Activated naive CD4-positive, alpha-beta T cell treated with anti-CD3 and anti-CD28 coated beads for 36 hours (primary cell): ENCODE measurements around the gene EIF2AK2. TPM values are rescaled to one million over a fixed set of nuclear protein-coding genes. Genes with fewer than 3 reads are reported as not detected.

ENCODE experiments used
- CTCF ChIA-PET: fragments of 350-600 bp; sonication (Branson Sonifier 250); formaldehyde crosslinking; loops from one replicate; lab custom pipeline; 2021; ENCODE audit warnings: antibody characterized with exemption; lab: Charles Lee
- DNase-seq: peaks from one replicate; pipeline ENCODE4 v3.0.0-alpha.2; 2020
- H3K27ac Mint-ChIP-seq: one replicate; pipeline ENCODE4 v1.8.0; 2021; ENCODE audit warnings: mild to moderate bottlenecking, mixed read lengths
- H3K27me3 Mint-ChIP-seq: one replicate; pipeline ENCODE4 v1.8.0; 2021; ENCODE audit warnings: low read depth, mixed read lengths
- H3K36me3 Mint-ChIP-seq: one replicate; pipeline ENCODE4 v1.8.0; 2021; ENCODE audit warnings: low read depth, mixed read lengths
- H3K4me1 Mint-ChIP-seq: one replicate; pipeline ENCODE4 v1.8.0; 2021; ENCODE audit warnings: low read depth, mixed read lengths
- H3K4me3 Mint-ChIP-seq: one replicate; pipeline ENCODE4 v1.8.0; 2021; ENCODE audit warnings: mild to moderate bottlenecking, moderate library complexity, mixed read lengths
- H3K9me3 Mint-ChIP-seq: one replicate; pipeline ENCODE4 v1.8.0; 2021; ENCODE audit warnings: mixed read lengths
- intact Hi-C: fragments of 100-400 bp; cut with micrococcal nuclease; formaldehyde crosslinking; loops from one replicate; pipeline ENCODE4 v1.15.1; 2023
- total RNA-seq, 2 experiments: library from RNA; stranded (reverse); gene quantifications; one replicate each; pipeline ENCODE4 v1.2.3, GENCODE V29; 2021

The EIF2AK2 gene
- total RNA-seq, 2 experiments from 2014 or later: 54.5 to 55.7 TPM

- Mint-ChIP-seq H3K36me3 (peaks cover 22% of the 10 kb centered on the region), H3K4me3 (no peak overlapping the region), H3K9me3 (no peaks in the 10 kb centered on the region), H3K4me1 (no peaks in the 10 kb centered on the region), H3K27ac (no peak overlapping the region), H3K27me3 (no peaks in the 10 kb centered on the region)
- no peak for DNase-seq
- intact Hi-C loops: no loop called here
- CTCF ChIA-PET: no interaction called here
These were observed 39.2 kb downstream of the EIF2AK2 start for GRCh38 chr2:37117566-37117965.

GRCh38 chr2:37111958-37112357 is 44.8 kb downstream of the EIF2AK2 start:
- no peak overlapping the region for H3K4me3 Mint-ChIP-seq
- CTCF ChIA-PET: no interaction called here
- H3K27ac Mint-ChIP-seq: no peak overlapping the region
- peaks cover 13% of the 10 kb centered on the region for H3K36me3 Mint-ChIP-seq
- DNase-seq: no peak
- intact Hi-C loops: no loop called here
- H3K9me3 Mint-ChIP-seq: no peaks in the 10 kb centered on the region
- no peaks in the 10 kb centered on the region for H3K27me3 Mint-ChIP-seq
- H3K4me1 Mint-ChIP-seq: no peaks in the 10 kb centered on the region

GRCh38 chr2:37110306-37111212 is 46.2 kb downstream of the EIF2AK2 start:
- Mint-ChIP-seq H3K36me3 (peaks cover 10% of the 10 kb centered on the region), H3K4me1 (no peaks in the 10 kb centered on the region), H3K27ac (no peak overlapping the region), H3K9me3 (no peaks in the 10 kb centered on the region), H3K27me3 (no peaks in the 10 kb centered on the region), H3K4me3 (no peak overlapping the region)
- CTCF ChIA-PET: interaction anchor here (0.6 kb wide), 1 partner anchor 442 kb away, joined by 4 read pairs; no protein-coding TSS in a partner anchor
- no peak for DNase-seq
- intact Hi-C loops: no loop called here

- intact Hi-C loops: no loop called here
- Mint-ChIP-seq H3K4me1 (no peaks in the 10 kb centered on the region), H3K4me3 (no peak overlapping the region), H3K27ac (no peak overlapping the region), H3K36me3 (peaks cover 17% of the 10 kb centered on the region), H3K9me3 (no peaks in the 10 kb centered on the region), H3K27me3 (no peaks in the 10 kb centered on the region)
- CTCF ChIA-PET: no interaction called here
- DNase-seq: no peak
These were observed 47.3 kb downstream of the EIF2AK2 start for GRCh38 chr2:37109523-37109922.

GRCh38 chr2:37105150-37105549 is 51.6 kb downstream of the EIF2AK2 start:
- H3K36me3 Mint-ChIP-seq: peaks cover 18% of the 10 kb centered on the region
- CTCF ChIA-PET: interaction anchor here (0.8 kb wide), 1 partner anchor 65 kb away, joined by 5 read pairs; no protein-coding TSS in a partner anchor
- H3K4me1 Mint-ChIP-seq: no peaks in the 10 kb centered on the region
- DNase-seq: no peak
- no peak overlapping the region for H3K4me3 Mint-ChIP-seq
- no peaks in the 10 kb centered on the region for H3K9me3 Mint-ChIP-seq
- intact Hi-C loops: no loop called here
- H3K27me3 Mint-ChIP-seq: no peaks in the 10 kb centered on the region
- H3K27ac Mint-ChIP-seq: no peak overlapping the region

GRCh38 chr2:37104178-37104577 is 52.6 kb downstream of the EIF2AK2 start:
- DNase-seq: no peak
- Mint-ChIP-seq H3K27ac (no peak overlapping the region), H3K27me3 (no peaks in the 10 kb centered on the region), H3K4me1 (no peaks in the 10 kb centered on the region), H3K36me3 (peaks cover 24% of the 10 kb centered on the region), H3K4me3 (no peak overlapping the region), H3K9me3 (no peaks in the 10 kb centered on the region)
- intact Hi-C loops: no loop called here
- CTCF ChIA-PET: interaction anchor here (0.6 kb wide), 1 partner anchor 292 kb away, joined by 4 read pairs; no protein-coding TSS in a partner anchor

- H3K36me3 Mint-ChIP-seq: peaks cover 20% of the 10 kb centered on the region
- H3K4me3 Mint-ChIP-seq: no peak overlapping the region
- H3K27me3 Mint-ChIP-seq: no peaks in the 10 kb centered on the region
- H3K4me1 Mint-ChIP-seq: no peaks in the 10 kb centered on the region
- CTCF ChIA-PET: interaction anchor here (0.8 kb wide), 1 partner anchor 322 kb away, joined by 3 read pairs; no protein-coding TSS in a partner anchor
- no peaks in the 10 kb centered on the region for H3K9me3 Mint-ChIP-seq
- H3K27ac Mint-ChIP-seq: no peak overlapping the region
- intact Hi-C loops: no loop called here
- no peak for DNase-seq
These were observed 54.2 kb downstream of the EIF2AK2 start for GRCh38 chr2:37102588-37102987.

GRCh38 chr2:37100054-37100453 is 56.7 kb downstream of the EIF2AK2 start:
- no peaks in the 10 kb centered on the region for H3K4me1 Mint-ChIP-seq
- CTCF ChIA-PET: no interaction called here
- H3K27ac Mint-ChIP-seq: no peak overlapping the region
- no peak overlapping the region for H3K4me3 Mint-ChIP-seq
- intact Hi-C loops: no loop called here
- peaks cover 18% of the 10 kb centered on the region for H3K36me3 Mint-ChIP-seq
- no peaks in the 10 kb centered on the region for H3K9me3 Mint-ChIP-seq
- DNase-seq: no peak
- no peaks in the 10 kb centered on the region for H3K27me3 Mint-ChIP-seq

- intact Hi-C loops: no loop called here
These were observed 58.2 kb downstream of the EIF2AK2 start for GRCh38 chr2:37098416-37099118.

GRCh38 chr2:37096568-37096967 is 60.2 kb downstream of the EIF2AK2 start:
- CTCF ChIA-PET: interaction anchor here (1.4 kb wide), 1 partner anchor 10 kb away, joined by 3 read pairs; no protein-coding TSS in a partner anchor
- H3K27me3 Mint-ChIP-seq: no peaks in the 10 kb centered on the region
- H3K9me3 Mint-ChIP-seq: no peaks in the 10 kb centered on the region
- H3K4me3 Mint-ChIP-seq: no peak overlapping the region
- intact Hi-C loops: no loop called here
- no peaks in the 10 kb centered on the region for H3K4me1 Mint-ChIP-seq
- no peak for DNase-seq
- peaks cover 25% of the 10 kb centered on the region for H3K36me3 Mint-ChIP-seq
- peak overlapping the region; percentile 74 for H3K27ac Mint-ChIP-seq

More at GRCh38 chr2:37098416-37099118, 58.2 kb downstream of the EIF2AK2 start:
- Mint-ChIP-seq H3K4me1 (no peaks in the 10 kb centered on the region), H3K27ac (peak overlapping the region; percentile 18), H3K36me3 (peaks cover 18% of the 10 kb centered on the region), H3K9me3 (no peaks in the 10 kb centered on the region), H3K27me3 (no peaks in the 10 kb centered on the region), H3K4me3 (no peak overlapping the region)
- CTCF ChIA-PET: no interaction called here
- no peak for DNase-seq

- intact Hi-C loops: no loop called here
- DNase-seq: no peak
- H3K27me3 Mint-ChIP-seq: no peaks in the 10 kb centered on the region
- peaks cover 23% of the 10 kb centered on the region for H3K36me3 Mint-ChIP-seq
- no peaks in the 10 kb centered on the region for H3K9me3 Mint-ChIP-seq
- no peaks in the 10 kb centered on the region for H3K4me1 Mint-ChIP-seq
- no peak overlapping the region for H3K4me3 Mint-ChIP-seq
- H3K27ac Mint-ChIP-seq: no peak overlapping the region
- CTCF ChIA-PET: no interaction called here
These were observed 64.9 kb downstream of the EIF2AK2 start for GRCh38 chr2:37091873-37092272.

GRCh38 chr2:37090019-37090477 is 66.7 kb downstream of the EIF2AK2 start:
- H3K27ac Mint-ChIP-seq: no peak overlapping the region

More at GRCh38 chr2:37090019-37090477, 66.7 kb downstream of the EIF2AK2 start:
- intact Hi-C loops: no loop called here
- peaks cover 19% of the 10 kb centered on the region for H3K36me3 Mint-ChIP-seq
- H3K27me3 Mint-ChIP-seq: no peaks in the 10 kb centered on the region
- no peaks in the 10 kb centered on the region for H3K4me1 Mint-ChIP-seq
- CTCF ChIA-PET: no interaction called here
- H3K9me3 Mint-ChIP-seq: no peaks in the 10 kb centered on the region
- no peak for DNase-seq
- H3K4me3 Mint-ChIP-seq: no peak overlapping the region
